SJSA1 (cell line): ENCODE results near the gene PDE7B. TPM values are rescaled to one million over a fixed set of nuclear protein-coding genes. Genes with fewer than 3 reads are reported as not detected.

Experiments
- DNase-seq, 2 experiments: peaks; one replicate each; pipeline ENCODE4 v3.0.0-alpha.2; 2015 to 2020; ENCODE audit warnings: low spot score in 2 of 2, low read depth in 1 of 2
- H3K27ac ChIP-seq: fragments of 250-450 bp; sonication (Bioruptor Pico); 2 replicates; pipeline ENCODE4 v1.5.1; 2020; ENCODE audit warnings: mild to moderate bottlenecking, moderate library complexity
- H3K27me3 ChIP-seq: fragments of 250-450 bp; sonication (Bioruptor Pico); replicated peaks from 2 replicates; pipeline ENCODE4 v1.5.1; 2020; ENCODE audit warnings: mild to moderate bottlenecking, moderate library complexity
- H3K36me3 ChIP-seq: fragments of 250-450 bp; sonication (Bioruptor Pico); 2 replicates; pipeline ENCODE4 v1.5.1; 2020; ENCODE audit warnings: mild to moderate bottlenecking
- H3K4me1 ChIP-seq: fragments of 250-450 bp; sonication (Bioruptor Pico); replicated peaks from 2 replicates; pipeline ENCODE4 v1.6.1; 2021; ENCODE audit warnings: mild to moderate bottlenecking
- H3K4me3 ChIP-seq: fragments of 250-450 bp; sonication (Bioruptor Pico); 2 replicates; pipeline ENCODE4 v1.5.1; 2020; ENCODE audit warnings: mild to moderate bottlenecking
- H3K9me3 ChIP-seq: fragments of 250-450 bp; sonication (Bioruptor Pico); replicated peaks from 2 replicates; pipeline ENCODE4 v1.5.1; 2020; ENCODE audit warnings: mild to moderate bottlenecking
- total RNA-seq: library from RNA; depleted of rRNA; stranded (reverse); fragments of >200 nt; shearing (Covaris generic); gene quantifications from 2 replicates; pipeline ENCODE4 v1.2.3, GENCODE V29; 2014

PDE7B gene
- total RNA-seq, 1 experiment from 2014 or later: not detected

DNA sequence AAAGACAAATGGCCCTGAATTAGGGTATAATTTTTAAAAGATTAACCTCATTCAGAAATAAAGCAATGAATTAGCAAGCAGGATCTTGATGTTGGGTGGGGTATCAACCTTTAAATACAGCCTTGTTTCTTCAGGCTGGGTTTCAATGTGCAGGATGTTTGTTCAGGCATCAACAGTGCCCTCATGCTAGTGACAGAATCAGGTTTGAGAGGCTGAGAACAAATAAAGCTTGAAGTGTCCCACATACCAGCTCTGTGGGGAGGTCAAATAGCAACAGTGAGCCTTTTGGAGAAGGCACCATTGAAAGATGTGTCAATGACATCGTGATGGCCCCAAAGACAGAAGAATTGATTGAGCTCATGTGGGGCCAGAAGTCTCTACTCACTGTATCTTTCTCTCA lies 330.4 kb downstream of the PDE7B start:
- no peak for DNase-seq
- H3K27me3 ChIP-seq: no peaks in the 10 kb centered on the region
- no peak overlapping the region for H3K27ac ChIP-seq
- H3K4me3 ChIP-seq: no peak overlapping the region
- no peaks in the 10 kb centered on the region for H3K4me1 ChIP-seq
- H3K9me3 ChIP-seq: no peaks in the 10 kb centered on the region
- no peaks in the 10 kb centered on the region for H3K36me3 ChIP-seq

DNA sequence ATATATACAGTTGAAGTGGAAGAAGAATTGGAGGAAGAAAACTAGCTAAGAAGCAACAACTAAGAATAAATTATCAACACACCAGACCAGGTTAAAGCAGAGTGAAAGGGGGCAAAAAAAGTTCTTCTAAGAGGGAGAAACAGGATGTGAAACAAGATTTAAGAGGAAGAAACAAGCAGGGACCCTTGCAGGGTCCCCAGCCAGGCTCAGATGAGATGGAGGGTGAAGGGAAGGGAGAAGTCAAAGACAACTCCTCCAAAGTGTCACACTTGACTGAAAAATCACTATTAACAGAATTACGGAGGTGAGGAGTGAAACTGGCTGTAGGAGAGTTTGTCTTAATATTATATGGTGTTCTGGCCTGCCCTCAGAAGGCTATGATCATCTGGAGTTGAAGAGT lies 333.2 kb downstream of the PDE7B start:
- Histone ChIP-seq H3K27ac (no peak overlapping the region), H3K4me3 (no peak overlapping the region), H3K27me3 (no peaks in the 10 kb centered on the region), H3K4me1 (no peaks in the 10 kb centered on the region), H3K9me3 (no peaks in the 10 kb centered on the region), H3K36me3 (no peaks in the 10 kb centered on the region)
- no peak for DNase-seq

DNA sequence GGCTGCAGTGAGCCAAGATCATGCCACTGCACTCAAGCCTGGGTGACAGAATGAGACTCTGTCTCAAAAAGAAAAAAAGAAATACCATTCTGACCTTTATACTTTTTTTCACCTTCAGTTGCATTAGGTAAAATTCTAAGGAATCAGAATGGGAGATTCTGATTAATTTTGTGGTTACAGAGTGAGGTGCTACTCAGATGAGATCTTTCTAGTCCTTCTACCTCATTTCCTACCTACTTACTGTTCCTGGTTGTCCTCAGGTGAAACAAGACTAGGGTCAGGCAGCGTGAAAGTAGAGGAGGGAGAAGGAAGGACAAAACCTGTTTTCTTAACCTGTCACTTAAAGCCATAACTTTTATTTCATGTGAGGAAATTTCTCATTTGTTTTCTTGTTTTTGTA lies 334.9 kb downstream of the PDE7B start:
- Histone ChIP-seq H3K27ac (no peak overlapping the region), H3K27me3 (no peaks in the 10 kb centered on the region), H3K4me3 (no peak overlapping the region), H3K4me1 (no peaks in the 10 kb centered on the region), H3K9me3 (no peaks in the 10 kb centered on the region), H3K36me3 (no peaks in the 10 kb centered on the region)
- no peak for DNase-seq

DNA sequence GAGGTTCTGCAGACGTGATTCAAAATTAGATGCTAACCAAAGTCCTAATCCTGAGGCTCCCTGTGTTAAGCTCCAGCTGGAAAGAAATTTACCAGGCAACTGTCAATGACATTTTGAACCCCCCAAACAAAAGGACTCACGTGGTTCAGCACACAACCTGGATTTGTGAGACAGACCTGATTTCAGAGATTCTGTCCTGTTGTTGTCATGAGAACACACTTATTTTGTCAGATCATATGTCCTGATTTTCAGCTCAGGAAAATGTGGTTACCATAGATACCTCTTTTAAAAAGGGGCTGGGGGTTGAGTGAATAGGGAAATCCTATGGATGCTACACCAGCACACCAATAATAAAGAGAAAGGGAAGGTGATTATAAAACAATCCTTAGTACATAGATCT lies 337.0 kb downstream of the PDE7B start:
- no peak for DNase-seq
- Histone ChIP-seq H3K4me3 (no peak overlapping the region), H3K27ac (no peak overlapping the region), H3K27me3 (no peaks in the 10 kb centered on the region), H3K9me3 (no peaks in the 10 kb centered on the region), H3K4me1 (no peaks in the 10 kb centered on the region), H3K36me3 (no peaks in the 10 kb centered on the region)

DNA sequence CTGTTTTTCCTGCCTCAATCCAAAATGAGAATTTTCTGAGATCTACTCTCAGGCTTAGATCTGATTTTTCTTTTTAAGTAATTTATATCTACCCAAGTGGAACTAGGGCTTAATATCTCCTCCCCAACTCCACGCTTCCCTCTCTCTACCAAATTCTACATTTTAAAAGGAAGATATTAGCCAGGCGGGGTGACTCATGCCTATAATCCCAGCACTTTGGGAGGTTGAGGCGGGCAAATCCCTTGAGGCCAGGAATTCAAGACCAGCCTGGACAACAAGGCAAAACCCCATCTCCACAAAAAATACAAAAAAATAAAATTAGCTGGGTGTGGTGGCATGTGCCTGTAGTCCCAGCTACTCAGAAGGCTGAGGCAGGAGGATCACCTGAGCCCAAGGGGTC lies 337.6 kb downstream of the PDE7B start:
- no peak for DNase-seq

DNA sequence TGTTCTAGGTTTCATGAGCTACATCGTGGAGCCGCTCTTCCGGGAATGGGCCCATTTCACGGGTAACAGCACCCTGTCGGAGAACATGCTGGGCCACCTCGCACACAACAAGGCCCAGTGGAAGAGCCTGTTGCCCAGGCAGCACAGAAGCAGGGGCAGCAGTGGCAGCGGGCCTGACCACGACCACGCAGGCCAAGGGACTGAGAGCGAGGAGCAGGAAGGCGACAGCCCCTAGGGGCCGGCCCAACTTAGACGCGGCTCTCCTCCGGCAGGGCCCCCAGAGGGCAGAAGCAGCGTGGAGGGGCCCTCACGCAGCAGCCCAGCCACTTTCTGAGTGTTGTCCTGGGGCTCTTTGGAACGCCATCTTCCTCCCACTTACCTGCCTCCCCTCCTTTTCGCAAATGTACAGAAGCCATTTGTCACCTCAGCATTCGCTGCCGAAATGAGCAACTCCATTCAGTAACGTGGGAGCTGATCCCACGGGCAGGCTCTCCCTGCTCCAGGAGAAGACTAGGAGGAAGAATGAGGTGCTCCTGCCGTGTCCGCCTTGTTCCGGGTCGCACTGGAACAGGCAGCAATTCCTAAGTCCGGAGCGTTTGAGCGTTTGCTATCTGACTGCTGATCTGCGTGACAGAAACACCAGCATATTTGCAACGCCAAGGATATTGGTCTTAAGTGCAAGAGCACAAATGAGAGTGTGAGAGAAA lies 340.3 kb downstream of the PDE7B start:
- no peaks in the 10 kb centered on the region for H3K36me3 ChIP-seq
- H3K4me3 ChIP-seq: no peak overlapping the region
- no peaks in the 10 kb centered on the region for H3K27me3 ChIP-seq
- H3K9me3 ChIP-seq: no peaks in the 10 kb centered on the region
- no peaks in the 10 kb centered on the region for H3K4me1 ChIP-seq
- DNase-seq: no peak
- H3K27ac ChIP-seq: no peak overlapping the region

More for the DNA sequence above, 337.6 kb downstream of the PDE7B start:
- no peaks in the 10 kb centered on the region for H3K4me1 ChIP-seq
- no peaks in the 10 kb centered on the region for H3K36me3 ChIP-seq
- H3K4me3 ChIP-seq: no peak overlapping the region
- H3K27me3 ChIP-seq: no peaks in the 10 kb centered on the region
- no peak overlapping the region for H3K27ac ChIP-seq
- no peaks in the 10 kb centered on the region for H3K9me3 ChIP-seq

DNA sequence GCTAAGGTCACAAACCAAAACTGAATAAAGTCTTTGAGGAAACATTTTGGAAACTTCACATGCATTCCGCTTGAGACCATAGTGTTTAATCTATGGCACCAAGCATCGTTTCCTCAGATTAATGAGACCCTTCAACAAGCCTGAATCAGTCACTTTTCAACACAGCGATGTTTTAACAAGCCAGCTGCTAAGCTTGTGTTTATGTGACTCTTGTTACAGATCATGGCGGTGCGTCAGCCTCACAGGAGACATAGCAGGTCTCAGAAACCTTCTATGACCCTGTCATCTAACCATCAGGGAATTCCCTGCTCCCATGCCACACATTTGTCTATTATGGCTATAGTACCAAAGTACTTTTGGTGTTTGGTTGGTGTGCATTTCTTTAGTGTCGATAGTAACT lies 341.4 kb downstream of the PDE7B start:
- no peak for DNase-seq
- no peaks in the 10 kb centered on the region for H3K36me3 ChIP-seq
- H3K4me1 ChIP-seq: no peaks in the 10 kb centered on the region
- H3K4me3 ChIP-seq: no peak overlapping the region
- no peaks in the 10 kb centered on the region for H3K27me3 ChIP-seq
- H3K9me3 ChIP-seq: no peaks in the 10 kb centered on the region
- no peak overlapping the region for H3K27ac ChIP-seq

DNA sequence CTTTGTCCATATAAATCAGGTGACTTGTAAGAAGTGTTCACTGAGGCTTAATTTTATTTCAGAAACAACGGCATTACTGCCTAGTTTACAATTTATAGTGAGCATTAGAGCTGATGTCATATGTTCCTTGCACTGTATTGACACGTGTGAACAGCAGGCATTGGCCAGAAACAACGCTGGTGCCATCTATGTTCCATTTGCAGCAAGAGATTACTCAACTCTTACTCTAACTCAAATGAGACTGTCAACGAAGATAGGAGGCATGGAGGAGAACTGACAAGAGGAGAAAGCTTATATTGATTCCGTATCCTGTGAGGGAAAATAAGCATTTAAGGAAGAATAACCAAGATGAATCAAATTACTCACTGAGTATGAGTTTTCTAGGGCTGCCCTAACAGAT lies 350.2 kb downstream of the PDE7B start:
- H3K27ac ChIP-seq: no peak overlapping the region
- H3K27me3 ChIP-seq: no peaks in the 10 kb centered on the region
- no peaks in the 10 kb centered on the region for H3K4me1 ChIP-seq
- H3K4me3 ChIP-seq: no peak overlapping the region
- no peak for DNase-seq
- H3K9me3 ChIP-seq: no peaks in the 10 kb centered on the region
- H3K36me3 ChIP-seq: no peaks in the 10 kb centered on the region

DNA sequence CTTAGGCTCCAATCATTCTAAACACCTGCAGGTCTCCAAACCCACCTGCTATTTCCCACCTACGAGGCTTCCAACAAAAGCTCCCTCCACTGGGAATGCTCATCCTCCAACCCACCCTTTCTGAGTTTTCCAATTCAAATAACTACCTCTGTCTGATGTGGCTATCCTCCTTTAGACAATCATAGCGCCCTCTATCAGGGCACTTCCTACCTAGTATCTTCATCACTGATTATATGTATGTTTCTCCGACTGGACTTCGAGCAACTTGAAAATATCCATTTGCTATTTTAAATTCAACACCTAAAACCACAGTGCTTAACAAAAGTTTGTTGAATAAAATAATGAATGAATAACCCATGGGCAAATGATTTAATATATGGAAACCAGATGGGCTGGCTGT lies 357.3 kb downstream of the PDE7B start:
- H3K9me3 ChIP-seq: no peaks in the 10 kb centered on the region
- no peaks in the 10 kb centered on the region for H3K27me3 ChIP-seq
- no peak overlapping the region for H3K4me3 ChIP-seq
- no peaks in the 10 kb centered on the region for H3K4me1 ChIP-seq
- H3K27ac ChIP-seq: no peak overlapping the region
- DNase-seq: no peak
- no peaks in the 10 kb centered on the region for H3K36me3 ChIP-seq

DNA sequence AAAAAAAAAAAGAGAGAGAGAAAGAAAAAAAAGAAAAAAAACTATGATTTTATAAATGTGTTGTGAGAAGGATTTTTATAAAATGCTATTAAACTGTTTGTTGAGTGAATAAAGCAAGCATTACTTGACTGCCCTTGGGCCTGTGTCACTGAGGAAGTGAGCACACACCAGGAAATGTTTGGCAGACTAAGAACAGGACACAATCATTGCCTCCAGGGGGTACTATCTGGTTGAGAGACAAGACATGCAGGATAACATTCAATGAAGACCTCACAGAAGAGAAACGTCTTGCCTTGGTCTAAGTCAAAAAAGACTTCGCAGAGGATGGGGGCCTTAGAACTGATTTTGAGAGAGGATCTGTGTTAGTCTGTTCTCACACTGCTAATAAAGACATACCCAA lies 358.0 kb downstream of the PDE7B start:
- Histone ChIP-seq H3K4me1 (no peaks in the 10 kb centered on the region), H3K36me3 (no peaks in the 10 kb centered on the region), H3K27ac (no peak overlapping the region), H3K4me3 (no peak overlapping the region), H3K27me3 (no peaks in the 10 kb centered on the region), H3K9me3 (no peaks in the 10 kb centered on the region)
- no peak for DNase-seq

DNA sequence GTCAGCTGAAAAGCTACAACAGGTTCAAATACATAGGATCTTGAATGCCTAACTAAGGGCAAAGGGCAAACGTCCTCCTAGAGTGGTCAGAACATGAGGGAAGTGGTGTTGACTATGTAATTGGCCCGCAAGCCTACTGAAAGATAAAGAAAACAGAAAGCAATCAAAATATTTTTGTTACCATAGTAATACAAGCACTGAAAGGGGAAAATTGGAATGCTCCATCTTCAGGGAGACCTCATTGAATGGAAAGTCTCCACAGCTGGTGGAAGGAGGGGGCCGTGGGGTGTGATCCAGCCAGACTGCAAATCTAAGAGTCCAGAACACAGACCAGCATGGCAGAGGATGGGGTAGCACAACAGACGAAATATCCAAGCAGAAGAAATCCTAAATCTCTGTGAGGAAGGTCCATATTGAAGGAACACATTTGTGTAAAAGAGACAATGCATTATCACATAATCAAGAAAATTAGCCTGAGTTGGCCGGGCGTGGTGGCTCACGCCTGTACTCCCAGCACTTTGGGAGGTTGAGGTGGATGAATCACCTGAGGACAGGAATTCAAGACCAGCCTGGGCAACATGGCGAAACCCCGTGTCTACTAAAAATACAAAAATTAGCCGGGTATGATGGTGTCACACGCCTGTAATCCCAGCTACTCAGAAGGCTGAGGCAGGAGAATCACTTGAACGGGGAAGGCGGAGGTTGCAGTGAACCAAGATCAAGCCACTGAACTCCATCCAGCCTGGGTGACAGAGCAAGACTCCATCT lies 359.1 kb downstream of the PDE7B start:
- Histone ChIP-seq H3K36me3 (no peaks in the 10 kb centered on the region), H3K27me3 (no peaks in the 10 kb centered on the region), H3K4me3 (no peak overlapping the region), H3K4me1 (no peaks in the 10 kb centered on the region), H3K9me3 (no peaks in the 10 kb centered on the region), H3K27ac (no peak overlapping the region)
- no peak for DNase-seq

DNA sequence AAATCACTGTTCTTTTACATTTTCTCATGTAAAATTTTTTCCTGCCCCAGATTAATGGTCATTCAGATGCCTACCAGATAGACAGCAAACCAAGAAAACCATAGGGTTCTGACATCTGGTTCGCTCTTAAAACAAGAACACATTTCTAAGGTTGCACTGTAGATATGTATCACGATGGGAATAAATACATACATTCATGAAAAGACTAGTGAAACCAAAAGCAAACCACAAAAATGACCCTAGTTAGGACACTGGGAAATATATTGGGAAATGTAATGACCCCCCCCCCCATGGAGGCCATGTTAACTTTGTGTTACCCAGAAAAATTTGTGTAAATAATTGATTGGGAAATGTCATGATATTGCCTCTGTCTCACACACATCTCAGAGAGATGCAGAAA lies 361.1 kb downstream of the PDE7B start:
- H3K4me1 ChIP-seq: no peaks in the 10 kb centered on the region
- no peak for DNase-seq
- no peak overlapping the region for H3K27ac ChIP-seq
- no peaks in the 10 kb centered on the region for H3K36me3 ChIP-seq
- no peak overlapping the region for H3K4me3 ChIP-seq
- H3K27me3 ChIP-seq: no peaks in the 10 kb centered on the region
- H3K9me3 ChIP-seq: no peaks in the 10 kb centered on the region

DNA sequence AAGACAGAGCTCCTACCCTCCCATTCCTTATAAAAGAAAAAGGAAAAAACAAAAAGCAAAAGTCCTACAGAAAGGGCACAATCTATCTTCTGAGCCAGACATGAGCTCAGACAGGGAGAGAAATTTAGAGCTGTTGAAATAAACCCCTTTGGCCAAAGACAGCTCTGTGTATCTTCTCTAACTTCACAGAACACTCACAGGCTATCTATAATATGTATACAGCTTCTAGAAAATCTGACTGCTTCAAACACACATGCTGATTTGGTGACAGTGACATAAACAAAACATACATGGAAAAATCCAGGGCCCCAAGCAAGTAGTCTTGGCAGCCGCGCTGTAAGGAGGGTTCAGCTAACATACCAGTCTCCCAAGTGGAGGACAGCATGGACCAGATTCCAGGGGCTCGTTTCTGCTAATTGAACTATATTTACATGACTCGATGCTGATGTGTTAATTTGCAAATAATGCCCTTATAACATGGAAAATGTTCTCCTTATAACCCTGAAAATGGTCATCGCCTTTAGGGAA lies 361.6 kb downstream of the PDE7B start:
- DNase-seq: no peak
- no peaks in the 10 kb centered on the region for H3K36me3 ChIP-seq
- no peak overlapping the region for H3K27ac ChIP-seq
- H3K4me3 ChIP-seq: no peak overlapping the region
- H3K4me1 ChIP-seq: no peaks in the 10 kb centered on the region
- H3K27me3 ChIP-seq: no peaks in the 10 kb centered on the region
- H3K9me3 ChIP-seq: no peaks in the 10 kb centered on the region

DNA sequence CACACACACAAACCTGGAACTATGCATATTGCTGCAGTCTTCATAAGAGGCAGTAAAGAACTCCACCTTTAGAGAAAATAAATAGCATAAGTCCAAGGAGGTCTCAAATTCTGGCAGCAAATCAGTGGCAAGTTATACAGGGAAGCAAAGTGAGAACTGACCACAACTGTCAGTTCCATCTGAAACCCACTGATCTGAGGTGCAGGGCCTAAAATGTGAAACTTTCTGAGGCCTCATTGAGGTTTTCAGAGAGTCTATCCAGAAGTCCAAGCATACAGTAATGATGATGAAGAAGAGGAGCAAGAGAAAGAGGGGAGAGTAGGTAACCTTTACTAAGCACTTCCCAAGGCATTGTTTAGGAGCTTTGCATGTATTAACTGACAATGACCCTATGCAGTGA lies 362.4 kb downstream of the PDE7B start:
- H3K27me3 ChIP-seq: no peaks in the 10 kb centered on the region
- no peak overlapping the region for H3K27ac ChIP-seq
- no peak overlapping the region for H3K4me3 ChIP-seq
- no peaks in the 10 kb centered on the region for H3K9me3 ChIP-seq
- no peak for DNase-seq
- no peaks in the 10 kb centered on the region for H3K36me3 ChIP-seq
- H3K4me1 ChIP-seq: no peaks in the 10 kb centered on the region
